Activated T-cell treated with anti-CD3 and anti-CD28 coated beads for 24 hours (primary cell): Measurements from ENCODE around the gene LARGE1.

Experiments used
- DNase-seq: peaks from one replicate; pipeline ENCODE4 v3.0.0-alpha.2; 2020; ENCODE audit warnings: low read depth

LARGE1 gene

DNA sequence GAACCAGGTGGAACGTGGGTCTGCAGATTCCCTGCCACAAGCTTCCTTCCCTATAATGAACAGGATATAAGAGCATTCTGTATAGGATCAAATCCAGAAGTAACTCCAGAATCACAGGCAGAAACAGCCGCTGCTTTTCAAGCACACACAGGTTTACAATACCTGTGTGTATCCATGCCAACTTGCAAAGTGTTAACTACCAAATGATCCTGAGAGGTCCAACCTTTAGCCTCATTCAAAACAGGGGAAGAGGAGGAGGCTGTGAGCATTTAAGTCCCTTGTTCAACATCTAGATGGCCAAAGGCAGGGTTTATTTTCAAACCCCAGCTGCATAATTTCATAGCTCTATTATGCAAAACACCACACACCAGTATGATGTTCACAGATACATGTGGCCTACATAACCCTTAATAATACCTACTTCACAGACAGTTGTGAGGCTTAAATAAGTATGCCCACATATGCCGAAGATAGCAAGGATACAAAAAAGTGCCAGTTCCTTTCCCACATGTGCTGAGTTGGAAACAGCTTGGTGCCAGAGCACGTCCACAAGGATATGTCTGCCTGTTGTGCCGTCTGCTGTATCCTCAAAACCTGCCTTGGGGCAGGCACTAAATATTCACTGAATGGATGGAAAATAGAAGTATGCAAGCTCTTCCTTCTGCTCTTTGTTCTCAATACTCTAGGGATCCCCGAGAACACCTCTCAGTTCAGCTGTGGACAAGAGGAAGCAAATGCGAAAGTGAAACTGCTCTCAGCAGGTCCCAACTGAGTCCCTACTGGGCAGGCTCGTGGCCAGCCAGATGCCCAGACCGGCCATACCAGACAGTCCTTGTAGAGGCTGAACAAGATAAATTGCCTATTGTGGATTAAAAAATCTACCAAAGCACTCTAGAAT, 66.8 kb downstream of the LARGE1 start:
- DNase-seq, result no peak

DNA sequence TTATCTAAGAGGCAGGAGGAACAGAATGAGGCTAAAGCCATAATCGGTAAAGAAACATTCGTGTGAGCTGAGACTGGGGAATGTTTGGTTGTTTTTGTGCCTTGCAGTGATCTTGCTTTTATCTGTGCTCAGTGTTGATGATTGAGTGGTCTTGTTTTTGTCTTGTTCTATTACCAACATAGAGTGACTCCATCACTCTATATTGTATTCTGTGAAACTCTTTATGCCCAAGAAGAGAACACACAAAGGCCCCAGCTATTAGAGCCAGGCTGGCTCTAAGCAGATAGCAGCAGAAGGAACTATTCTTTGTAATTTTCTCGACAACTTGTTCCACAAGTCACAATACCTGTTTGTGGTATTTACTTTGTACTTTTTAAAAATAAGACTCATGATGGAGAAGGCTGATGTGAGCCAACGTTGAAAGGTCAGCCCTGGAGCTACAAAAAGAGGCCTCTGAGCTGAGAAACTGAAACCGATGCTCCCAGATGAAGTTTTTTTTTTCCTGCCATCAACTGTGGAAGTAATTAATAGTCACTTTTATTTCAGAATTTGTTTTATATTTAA, 68.4 kb downstream of the LARGE1 start:
- DNase-seq, result no peak

DNA sequence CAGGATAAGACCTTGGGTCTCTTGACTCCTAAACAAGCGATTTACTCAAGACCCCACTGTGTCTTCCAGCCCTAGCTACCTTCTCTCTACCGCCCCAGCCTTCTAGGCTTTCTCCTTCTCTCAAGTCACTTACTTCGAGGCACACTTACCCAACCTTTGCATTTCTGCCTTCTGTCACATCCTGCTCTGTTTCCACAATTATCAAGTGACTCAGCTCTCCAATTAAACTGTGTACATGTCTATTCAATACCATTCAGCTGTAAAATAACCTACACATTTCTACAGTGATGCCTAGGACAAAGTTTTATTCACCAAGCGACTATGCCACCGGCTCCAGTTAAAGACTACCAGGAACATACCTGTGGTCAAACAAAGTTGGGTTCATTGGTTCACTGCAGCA, 69.0 kb downstream of the LARGE1 start:
- no peak for DNase-seq

DNA sequence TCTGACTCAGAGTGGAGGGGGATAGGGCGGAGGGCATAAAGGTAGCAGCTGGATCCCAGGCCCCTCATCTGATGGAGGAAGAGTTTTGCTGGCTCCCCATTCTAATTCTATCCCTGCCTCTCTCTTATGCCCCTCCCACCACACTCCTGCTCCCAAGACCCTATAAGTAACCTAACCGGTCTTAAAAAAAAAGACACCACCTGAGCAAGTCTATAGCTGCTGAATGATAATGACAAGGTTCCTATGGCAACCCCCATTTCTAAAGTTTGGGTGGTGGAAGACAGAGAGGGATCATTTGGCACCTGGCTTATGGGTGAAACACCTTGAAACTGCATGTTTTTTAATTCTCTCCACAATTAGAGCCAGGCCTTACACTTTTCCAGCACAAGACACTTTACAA, 69.6 kb downstream of the LARGE1 start:
- DNase-seq, result no peak

DNA sequence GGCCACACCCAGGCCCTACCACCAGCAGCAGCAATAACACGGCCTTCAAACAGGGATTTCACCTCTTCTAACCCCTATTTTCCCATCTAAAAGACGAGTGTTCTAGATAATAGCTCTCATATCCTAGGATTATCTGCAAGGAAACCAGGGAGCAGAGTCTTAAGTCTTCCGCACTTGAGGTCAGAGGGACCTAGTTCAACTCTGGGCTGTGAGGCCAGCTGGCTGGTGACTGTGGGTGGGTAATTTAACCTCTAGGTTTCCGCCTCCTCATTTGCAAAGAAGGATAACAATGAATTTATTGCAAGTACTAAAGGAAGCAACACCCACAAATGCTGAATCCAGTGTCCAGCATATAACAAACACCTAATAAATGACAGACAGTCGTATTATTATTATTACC, 70.1 kb downstream of the LARGE1 start:
- DNase-seq, result no peak

DNA sequence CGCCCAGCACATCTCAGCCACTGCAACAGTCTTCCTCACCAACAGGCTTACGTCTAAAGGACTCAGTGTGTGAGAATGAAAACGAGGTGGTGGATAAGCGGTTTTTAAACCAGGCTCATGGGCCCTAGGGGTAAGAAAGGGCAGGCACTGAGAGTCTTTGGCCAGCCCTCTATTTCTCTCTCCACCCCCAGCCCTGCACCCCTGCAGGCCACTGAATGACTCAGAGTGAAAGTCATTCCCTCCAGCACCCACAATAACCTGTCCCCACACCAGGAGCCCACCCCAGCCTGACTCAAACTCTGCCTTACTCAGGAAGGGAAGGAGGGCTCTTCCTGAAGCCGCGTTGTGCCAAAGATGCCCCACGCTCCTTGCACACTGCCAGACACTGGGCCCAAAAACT, 72.0 kb downstream of the LARGE1 start:
- no peak for DNase-seq

DNA sequence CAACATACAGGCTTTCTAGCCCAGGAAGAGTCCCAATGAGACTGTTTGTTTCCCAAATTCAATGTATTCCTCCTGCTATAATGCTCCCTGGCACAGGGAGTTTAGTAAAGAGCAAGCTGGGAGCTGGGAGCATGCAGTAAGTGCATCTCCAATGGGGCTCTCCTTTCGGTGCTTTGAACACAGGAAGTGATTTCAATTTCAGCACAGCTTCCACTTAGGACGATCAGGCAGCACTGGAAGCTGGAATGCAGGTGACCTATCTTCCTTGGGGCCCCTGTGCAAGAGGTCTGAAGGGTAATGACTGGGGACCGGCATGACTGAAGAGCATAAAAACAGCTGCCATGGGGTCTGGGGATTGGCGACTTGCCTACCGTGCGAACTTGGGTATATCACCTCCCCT, 76.0 kb downstream of the LARGE1 start:
- DNase-seq, result no peak

DNA sequence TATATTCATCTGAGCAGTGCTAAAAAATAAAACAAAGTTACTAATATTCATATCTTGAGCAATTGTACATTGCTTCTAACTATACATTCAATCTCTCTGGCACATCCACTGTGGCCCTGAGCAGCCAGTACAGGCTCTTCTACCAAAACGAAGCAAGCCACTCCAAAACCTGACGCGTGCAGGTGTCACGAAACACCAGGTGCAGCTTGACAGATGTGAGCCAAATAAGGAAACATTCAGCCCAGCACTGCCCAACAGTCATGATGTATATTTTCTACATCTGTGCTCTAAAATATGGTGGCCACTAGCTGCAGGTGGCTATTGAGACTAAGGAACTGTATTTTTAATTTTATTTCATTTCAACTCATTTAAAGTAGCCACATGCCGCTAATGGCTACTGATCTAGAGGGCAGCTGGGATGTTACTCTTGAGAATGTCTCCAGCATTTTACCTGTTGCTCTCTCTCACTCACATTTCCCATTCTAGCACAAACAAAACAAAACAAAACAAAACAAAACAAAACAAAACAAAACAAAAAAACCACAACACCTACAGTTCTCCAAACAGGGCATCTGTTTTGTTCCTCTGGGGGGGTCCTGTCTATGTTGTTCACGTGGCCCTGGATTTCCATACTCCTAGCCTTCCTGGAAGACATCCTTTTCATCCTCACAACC, 77.7 kb downstream of the LARGE1 start:
- no peak for DNase-seq

DNA sequence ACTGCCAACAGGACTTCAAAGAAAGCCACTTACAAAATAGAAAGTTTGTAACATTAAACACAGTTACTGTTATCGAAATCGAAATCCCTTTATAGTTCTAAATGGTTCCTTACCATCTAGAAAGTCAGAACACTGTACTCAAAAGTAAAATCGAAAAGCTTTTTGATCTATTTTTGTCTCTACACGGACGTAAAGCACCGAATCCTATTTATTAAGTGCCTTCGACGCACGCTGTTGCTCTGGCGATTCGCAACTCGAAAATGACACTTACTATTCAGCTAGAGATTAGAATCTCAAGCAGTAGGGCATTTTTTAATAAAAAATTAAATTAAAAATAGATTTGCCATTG, 78.3 kb downstream of the LARGE1 start:
- no peak for DNase-seq

DNA sequence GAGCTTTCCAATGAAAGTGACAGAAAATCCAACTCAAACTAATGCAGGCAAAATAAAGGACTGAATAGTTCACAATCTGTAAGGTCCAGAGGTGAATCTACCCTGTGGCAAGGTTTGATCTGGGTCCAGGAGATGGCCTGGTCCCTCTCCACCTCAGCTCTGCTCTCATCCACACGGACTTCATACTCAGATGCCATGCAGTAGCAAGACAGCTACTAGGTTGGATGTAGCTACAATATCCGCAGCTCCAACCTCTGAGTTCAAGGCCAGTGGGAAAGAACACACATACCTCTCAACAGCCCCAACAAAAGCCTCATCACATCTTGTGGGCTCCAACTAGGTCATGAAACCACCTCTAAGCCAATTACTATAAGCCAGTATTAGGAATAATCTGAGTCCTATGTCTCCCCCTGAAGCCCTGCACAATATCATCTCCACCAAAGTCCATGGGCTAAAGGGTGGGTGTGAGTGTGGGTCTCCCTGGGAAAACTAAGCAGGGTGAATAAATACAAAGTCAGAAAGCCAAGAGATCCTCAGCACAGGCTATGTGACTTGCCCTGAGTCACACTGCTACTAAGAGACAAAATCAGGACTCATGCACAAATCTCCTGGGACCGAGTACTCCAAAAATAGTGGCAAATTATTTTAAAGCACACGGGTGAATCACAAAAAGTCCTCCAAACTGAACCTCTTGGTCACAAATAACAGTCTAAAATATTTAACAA, 78.8 kb downstream of the LARGE1 start:
- DNase-seq, result no peak

DNA sequence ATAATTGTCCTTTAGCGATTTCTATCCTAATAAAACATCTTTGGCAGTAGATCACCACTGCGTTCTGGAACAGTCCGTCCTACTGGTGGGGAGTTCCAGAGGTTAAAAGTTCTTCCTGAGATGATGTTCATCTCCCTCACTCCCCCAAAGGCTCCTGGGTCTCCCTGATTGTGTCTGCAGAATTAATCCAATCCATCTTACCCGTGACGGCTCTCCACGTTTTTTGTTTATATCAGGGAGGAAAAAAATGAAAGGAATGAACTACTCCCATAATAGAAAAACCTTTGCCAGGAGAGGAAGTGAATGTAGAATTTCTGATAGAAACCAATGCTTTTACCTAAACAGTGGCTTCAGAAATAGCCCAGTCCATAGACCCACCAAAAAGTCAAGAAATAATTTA, 81.6 kb downstream of the LARGE1 start:
- no peak for DNase-seq

DNA sequence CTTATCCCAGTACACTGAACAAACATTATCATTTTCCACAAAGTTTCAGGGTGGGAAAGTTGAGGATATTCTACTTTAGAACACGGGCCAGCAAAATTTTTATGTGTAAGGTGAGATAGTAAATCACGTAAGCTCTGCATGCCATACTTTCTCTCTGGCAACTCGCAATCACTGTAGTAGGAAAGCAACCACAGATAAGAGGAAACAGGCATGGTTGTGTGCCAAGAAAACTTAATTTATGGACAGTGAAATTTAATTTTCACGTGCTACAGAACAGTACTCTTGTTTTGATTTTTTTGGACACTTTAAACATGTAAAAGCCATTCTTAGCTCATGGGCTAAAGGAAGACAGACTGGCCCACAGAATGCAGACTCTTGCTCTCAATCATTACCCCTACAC, 82.5 kb downstream of the LARGE1 start:
- no peak for DNase-seq

DNA sequence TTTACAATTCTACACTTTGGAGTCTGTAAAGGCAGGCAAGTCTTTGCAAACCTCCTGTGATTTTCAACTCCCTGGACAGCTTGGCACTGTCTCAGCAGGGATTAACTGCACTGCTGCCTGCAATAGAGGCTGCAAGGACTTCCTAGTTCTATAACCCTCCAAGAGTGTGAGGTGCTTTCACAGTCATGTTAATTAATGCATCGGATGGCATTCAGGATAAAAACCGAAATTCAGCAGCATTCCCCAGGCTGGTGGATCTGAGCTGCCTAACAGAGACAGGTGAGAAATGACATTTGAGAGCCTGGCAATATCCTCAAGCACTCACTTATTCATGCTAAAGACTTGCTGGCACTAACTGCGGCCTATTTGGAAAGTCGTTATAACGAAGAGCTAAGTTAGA, 85.0 kb downstream of the LARGE1 start:
- no peak for DNase-seq

DNA sequence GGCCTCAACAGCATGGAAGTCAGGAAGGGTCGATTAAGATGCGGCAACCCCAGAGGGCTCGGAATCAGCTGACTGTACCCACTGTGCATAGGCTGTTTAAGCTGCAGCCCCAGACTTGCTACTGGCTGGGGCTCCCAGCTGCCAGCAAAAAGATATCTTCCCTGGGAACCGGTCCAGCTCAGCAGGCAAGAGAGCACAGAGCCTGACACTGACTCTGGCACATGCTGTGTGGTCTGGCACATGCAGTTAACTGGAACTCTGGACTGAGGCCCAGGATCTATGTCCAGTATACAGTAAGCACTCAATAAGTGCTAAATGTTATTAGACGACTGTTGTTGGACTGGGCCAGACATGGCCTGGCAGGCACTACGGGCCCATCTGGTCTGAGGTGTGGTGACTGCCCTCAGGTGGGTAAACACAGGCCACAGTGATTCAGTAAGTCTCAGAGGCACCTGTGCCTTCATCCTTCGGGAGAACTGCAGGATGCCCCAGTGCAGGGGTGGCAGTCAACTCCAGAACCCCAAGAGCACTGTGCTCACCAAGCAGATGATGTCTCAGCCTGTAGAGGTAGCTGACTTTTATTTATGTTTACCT, 87.6 kb downstream of the LARGE1 start:
- DNase-seq, result no peak

DNA sequence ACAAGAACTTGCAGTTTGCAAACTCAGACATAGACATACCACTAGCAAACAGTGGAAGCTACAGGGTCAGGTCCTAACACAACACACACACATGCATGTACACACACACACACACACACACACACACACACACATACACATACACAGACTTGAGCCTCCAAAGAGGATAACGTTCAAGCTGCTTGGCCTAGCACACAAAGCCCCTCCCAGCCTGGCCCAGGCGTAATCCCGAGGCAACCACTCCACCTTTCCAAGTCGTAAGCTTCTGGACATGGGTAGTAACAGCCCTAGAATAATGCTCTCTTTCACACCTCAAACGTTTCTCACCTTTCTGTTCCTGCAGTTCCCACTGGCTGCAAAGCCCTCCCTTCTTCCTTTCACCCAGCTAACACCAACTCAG, 88.6 kb downstream of the LARGE1 start:
- no peak for DNase-seq

DNA sequence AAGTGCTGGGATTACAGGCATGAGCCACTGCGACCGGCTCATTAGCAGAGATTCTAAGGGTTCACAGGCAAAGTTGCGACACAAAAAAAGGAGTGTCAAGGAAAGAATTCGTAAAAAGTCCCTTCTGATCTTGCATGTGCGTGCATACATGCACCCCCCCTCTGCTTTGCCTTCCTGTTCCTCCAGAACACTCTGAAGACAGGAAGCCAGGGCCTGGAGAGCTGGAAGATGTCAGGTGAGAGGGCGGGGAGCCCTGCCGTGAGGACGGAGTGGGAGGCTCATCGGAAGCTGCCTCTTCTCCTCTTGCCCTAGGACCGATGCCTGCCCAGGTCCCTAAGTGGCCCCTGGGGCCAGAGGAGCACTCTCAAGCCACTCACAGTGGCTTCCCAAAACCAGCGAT, 89.1 kb downstream of the LARGE1 start:
- DNase-seq, result no peak

DNA sequence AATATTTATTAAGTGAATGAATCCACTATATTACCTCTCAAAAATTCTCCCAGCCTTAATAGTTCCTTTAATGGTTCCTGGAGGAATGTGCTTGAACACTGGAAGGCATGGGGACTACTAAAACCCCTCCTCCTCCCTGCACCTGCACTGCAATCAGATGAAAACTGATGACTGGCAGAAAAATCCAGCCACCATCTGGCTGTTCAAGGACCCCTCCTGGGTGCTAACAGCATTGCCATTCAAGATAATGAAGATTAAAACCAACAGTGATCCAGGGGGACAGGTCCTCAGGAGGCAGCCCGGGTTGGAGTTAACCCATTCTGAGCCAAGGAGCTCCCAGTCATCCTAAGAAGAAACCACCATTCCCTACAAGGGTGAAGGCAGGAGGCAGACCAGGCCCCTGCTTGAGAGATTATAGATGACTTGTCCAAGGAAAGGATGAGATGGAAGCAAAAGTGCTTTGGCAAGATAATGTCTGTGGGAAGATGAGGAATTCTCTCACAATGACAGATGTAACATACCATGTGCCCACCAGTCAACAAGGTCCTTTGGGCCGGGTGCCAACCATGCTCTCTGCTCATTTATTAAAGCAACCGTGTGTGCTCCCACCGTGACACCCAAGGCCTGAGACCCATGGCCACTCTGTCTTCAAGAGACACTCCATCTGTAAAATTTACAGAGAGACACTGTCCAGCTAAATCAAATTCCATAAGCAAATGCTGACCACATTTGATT, 90.6 kb downstream of the LARGE1 start:
- DNase-seq, result no peak

DNA sequence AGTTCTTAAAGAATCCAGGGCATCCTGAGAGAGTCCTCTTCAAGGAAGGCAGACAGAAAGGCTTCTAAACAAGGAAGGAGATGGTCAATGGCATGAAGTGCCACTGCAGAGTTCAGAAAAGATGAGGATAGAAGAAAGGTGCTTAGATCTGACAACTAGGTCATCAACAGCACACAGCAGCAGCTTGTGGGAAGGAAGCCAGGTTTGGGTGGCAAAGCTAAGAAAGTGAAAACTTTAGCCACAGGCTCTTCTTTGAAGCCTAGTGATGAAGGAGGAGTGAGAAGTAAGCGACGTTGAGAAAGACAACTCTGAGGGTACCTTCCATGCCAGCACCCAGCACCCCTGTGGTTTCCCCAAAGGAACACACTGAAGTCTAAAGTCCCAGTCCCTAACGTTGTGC, 92.0 kb downstream of the LARGE1 start:
- no peak for DNase-seq

DNA sequence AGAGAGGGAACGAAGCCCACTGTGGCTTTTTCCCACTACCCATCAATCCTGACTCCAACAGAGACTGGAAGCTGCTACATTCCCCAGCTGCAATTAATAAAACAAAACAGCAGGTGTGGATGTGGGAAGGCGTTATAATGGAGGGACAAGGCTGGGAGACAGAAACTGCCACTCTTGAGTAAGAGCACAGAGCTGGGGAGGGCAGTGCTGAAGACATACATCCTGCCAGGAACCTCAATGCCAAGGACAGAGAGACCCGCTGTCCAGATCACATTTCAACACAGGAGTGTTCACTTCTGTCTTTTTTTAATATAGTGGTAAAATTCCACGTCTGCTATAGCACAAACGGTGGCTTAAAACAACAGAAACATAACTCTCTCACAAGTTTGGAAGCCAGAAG, 94.5 kb downstream of the LARGE1 start:
- DNase-seq, result no peak

DNA sequence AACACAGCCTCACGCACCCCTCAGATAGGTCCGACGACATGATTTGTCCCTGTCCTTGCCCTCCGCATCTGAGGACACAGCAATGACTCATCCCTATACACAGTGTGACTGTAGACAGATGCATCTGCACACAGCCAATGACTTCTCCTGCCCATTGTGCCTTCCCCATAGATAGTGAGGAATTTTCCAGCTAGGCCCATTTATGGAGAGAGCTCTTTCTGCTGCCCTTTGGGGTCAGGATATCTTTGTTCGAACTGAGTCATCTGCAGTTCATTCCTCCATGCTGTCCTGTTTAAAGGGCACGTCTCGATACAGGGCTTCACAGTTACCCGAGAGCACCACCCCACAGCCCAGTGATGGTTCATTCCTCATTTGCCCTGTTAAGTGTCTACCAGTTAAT, 96.7 kb downstream of the LARGE1 start:
- no peak for DNase-seq

DNA sequence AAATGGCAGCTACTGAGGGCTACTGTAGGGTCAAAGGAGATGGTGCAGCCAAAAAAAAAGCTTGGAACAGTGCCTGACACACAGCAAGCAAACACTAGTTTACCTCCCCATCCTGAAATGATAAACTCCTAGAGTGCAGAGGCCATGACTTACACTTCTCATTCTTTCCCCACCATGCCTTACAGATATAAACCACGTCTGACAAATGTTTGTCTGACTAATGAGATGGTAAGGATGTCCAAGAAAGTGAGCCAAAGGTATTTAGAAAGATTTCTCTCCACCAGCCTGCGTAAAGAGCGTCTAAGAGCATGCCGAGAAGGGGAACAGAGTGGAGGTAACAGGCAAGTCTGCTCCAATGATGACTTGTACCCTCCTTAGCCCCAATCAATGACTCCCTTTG, 99.0 kb downstream of the LARGE1 start:
- no peak for DNase-seq

DNA sequence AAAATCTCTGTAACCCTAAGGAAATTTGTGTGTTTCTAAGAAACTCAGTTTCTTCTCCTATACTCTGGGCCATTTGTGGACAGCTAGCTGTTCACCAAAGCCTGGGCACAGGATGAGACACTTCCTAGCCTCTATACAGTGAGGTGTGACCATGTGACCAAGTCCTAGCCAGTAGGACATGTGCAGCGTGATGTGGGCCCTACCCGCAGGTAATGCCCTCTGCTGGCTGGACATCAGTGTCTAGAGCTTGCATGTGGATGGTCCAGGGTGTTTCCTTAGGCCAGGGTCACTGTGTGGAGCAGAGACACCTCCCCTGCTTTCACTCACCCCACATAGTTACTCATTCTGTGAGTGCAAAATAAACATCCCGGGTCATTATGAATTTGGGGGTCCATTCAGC, 100.5 kb downstream of the LARGE1 start:
- no peak for DNase-seq
